Astrocyte of the cerebellum (primary cell): Measurements from ENCODE around the gene CDHR1.

Experiments
- DNase-seq: peaks from one replicate; pipeline ENCODE4 v3.0.0-alpha.2; 2011; ENCODE audit warnings: low read depth
- H3K4me3 ChIP-seq: 2 replicates; pipeline ENCODE4 v1.5.1; 2011; ENCODE audit warnings: mild to moderate bottlenecking, low read depth, low read length, moderate library complexity
- CTCF ChIP-seq: IDR thresholded peaks from 2 replicates; pipeline ENCODE4 v1.5.1; 2012; ENCODE audit warnings: low read length, low read depth, moderate library complexity, mild to moderate bottlenecking; ENCODE audit errors: missing control alignments
- in situ Hi-C: cut with HindIII; loops from 2 replicates; pipeline ENCODE4 v1.10.0; 2017; ENCODE audit warnings: low sequenced_read_pairs

Gene CDHR1

GRCh38 chr10:84233940-84234339 is 39.6 kb downstream of the CDHR1 start:
- in situ Hi-C loops: no loop called here
- no peak for DNase-seq
- no peak overlapping the region for H3K4me3 ChIP-seq
- TF ChIP-seq CTCF: no peak

- in situ Hi-C loops: no loop called here
- no peak overlapping the region for H3K4me3 ChIP-seq
These were observed 40.1 kb downstream of the CDHR1 start for GRCh38 chr10:84234479-84234878.

GRCh38 chr10:84235096-84235495 is 40.8 kb downstream of the CDHR1 start:
- in situ Hi-C loops: no loop called here
- no peak for DNase-seq
- no peak overlapping the region for H3K4me3 ChIP-seq
- TF ChIP-seq CTCF: no peak

More at GRCh38 chr10:84234479-84234878, 40.1 kb downstream of the CDHR1 start:
- no peak for TF ChIP-seq CTCF
- no peak for DNase-seq

- in situ Hi-C loops: no loop called here
- TF ChIP-seq CTCF: no peak
- no peak for DNase-seq
- no peak overlapping the region for H3K4me3 ChIP-seq
These were observed 42.5 kb downstream of the CDHR1 start for GRCh38 chr10:84236807-84237198.

- DNase-seq: no peak
- no peak overlapping the region for H3K4me3 ChIP-seq
- in situ Hi-C loops: no loop called here
- TF ChIP-seq CTCF: no peak
These were observed 43.1 kb downstream of the CDHR1 start for GRCh38 chr10:84237199-84238051.

- no peak for TF ChIP-seq CTCF
- in situ Hi-C loops: no loop called here
- no peak for DNase-seq
These were observed 44.6 kb downstream of the CDHR1 start for GRCh38 chr10:84238909-84239308.

More at GRCh38 chr10:84238909-84239308, 44.6 kb downstream of the CDHR1 start:
- no peak overlapping the region for H3K4me3 ChIP-seq
